GM12878 (cell line): Measurements from ENCODE around the gene ZDHHC21. TPM values are rescaled to one million over a fixed set of nuclear protein-coding genes. Genes with fewer than 3 reads are reported as not detected.

Source experiments
- ATAC-seq: fragments of 200-7000 bp; cut with Tn5 transposase; 3 replicates; pipeline ENCODE4 v1.9.1; 2020; ENCODE audit warnings: mild to moderate bottlenecking, moderate library complexity
- BruUV-seq: library from RNA; stranded (reverse); fragments of 400-500 nt; replicated peaks from 2 replicates; lab custom pipeline; 2021; lab: Mats Ljungman, UMichigan
- CTCF ChIA-PET: fragments of 300-600 bp; sonication (Branson Sonifier 250); formaldehyde crosslinking; extraction: SDS; loops from one replicate; lab custom pipeline; 2021; ENCODE audit warnings: inconsistent platforms; lab: Yijun Ruan, JAX
- POLR2A ChIA-PET: fragments of 350-600 bp; formaldehyde crosslinking; extraction: SDS; loops from one replicate; lab custom pipeline; 2021; ENCODE audit warnings: inconsistent platforms; lab: Charles Lee
- RAD21 ChIA-PET: fragments of 300-600 bp; sonication (Branson Sonifier 250); formaldehyde crosslinking; loops from one replicate; lab custom pipeline; 2023; ENCODE audit warnings: antibody characterized with exemption; ENCODE audit not compliant: unreplicated experiment; lab: Charles Lee
- SMC1A ChIA-PET: fragments of 300-600 bp; sonication (Branson Sonifier 250); formaldehyde crosslinking; loops from one replicate; lab custom pipeline; 2023; ENCODE audit not compliant: unreplicated experiment, uncharacterized antibody; lab: Charles Lee
- DNase-seq: peaks from one replicate; pipeline ENCODE4 v3.0.0-alpha.2; 2011; ENCODE audit warnings: low read depth, low spot score
- FAIRE-seq: peaks from 3 replicates; lab custom pipeline; 2011; peaks lifted over from hg19 to GRCh38; lab: Jason Lieb, UNC
- H2AFZ ChIP-seq: 2 replicates; pipeline ENCODE4 v1.6.0; 2011; ENCODE audit warnings: low read depth, low read length, control low read depth; ENCODE audit not compliant: control insufficient read depth
- H3K27ac ChIP-seq: 2 replicates; pipeline ENCODE4 v1.5.1; 2011; ENCODE audit warnings: control low read depth; ENCODE audit not compliant: control insufficient read depth, insufficient read depth
- H3K27me3 ChIP-seq, 2 experiments: replicated peaks in 1 of 2; 2 replicates each; pipeline versions ENCODE4 v1.6.0 to v1.6.1; 2011; ENCODE audit warnings: low read length in 1 of 2; ENCODE audit not compliant: control insufficient read depth in 2 of 2, insufficient read depth in 2 of 2
- H3K36me3 ChIP-seq, 2 experiments: 2 replicates each; pipeline ENCODE4 v1.5.1; 2011; ENCODE audit warnings: low read length in 1 of 2; ENCODE audit not compliant: control insufficient read depth in 2 of 2, insufficient read depth in 2 of 2
- H3K4me1 ChIP-seq: 2 replicates; pipeline ENCODE4 v1.6.1; 2011; ENCODE audit warnings: mild to moderate bottlenecking, low read length, moderate library complexity, mixed read lengths; ENCODE audit not compliant: control insufficient read depth, insufficient read depth
- H3K4me2 ChIP-seq: 2 replicates; pipeline ENCODE4 v1.6.0; 2011; ENCODE audit warnings: control low read depth; ENCODE audit not compliant: control insufficient read depth, insufficient read depth
- H3K4me3 ChIP-seq: fragments of 200-600 bp; sonication (generic); 2 replicates; pipeline ENCODE4 v1.5.1; 2016
- H3K79me2 ChIP-seq: 2 replicates; pipeline ENCODE4 v1.6.0; 2011; ENCODE audit warnings: low read length; ENCODE audit not compliant: control insufficient read depth, insufficient read depth
- H3K9ac ChIP-seq: 2 replicates; pipeline ENCODE4 v1.8.0; 2011; ENCODE audit warnings: low read length, control low read depth, mixed read lengths; ENCODE audit not compliant: control insufficient read depth, insufficient read depth
- H3K9me3 ChIP-seq: replicated peaks from 3 replicates; pipeline ENCODE4 v1.5.1; 2011; ENCODE audit warnings: mild to moderate bottlenecking, low read length; ENCODE audit not compliant: control insufficient read depth, insufficient read depth
- H4K20me1 ChIP-seq: 2 replicates; pipeline ENCODE4 v1.6.0; 2011; ENCODE audit not compliant: control insufficient read depth, insufficient read depth
- CEBPB ChIP-seq, 2 experiments: fragments of 150-350 bp in 1 of 2; IDR thresholded peaks; 2 replicates each; pipeline ENCODE4 v1.6.1; 2012 to 2014; ENCODE audit warnings: low read depth in 2 of 2, low read length in 2 of 2, borderline replicate concordance in 1 of 2, inconsistent platforms in 1 of 2
- GATAD2B ChIP-seq: fragments of 450-650 bp; conservative IDR thresholded peaks from 2 replicates; pipeline ENCODE4 v1.6.1; 2017; ENCODE audit warnings: low read depth, mild to moderate bottlenecking, moderate library complexity
- WGBS: methylation state at CpG from one replicate; pipeline ENCODE4 v1.1.6; 2016; ENCODE audit warnings: low lambda C conversion rate; ENCODE audit not compliant: insufficient replicate concordance, insufficient coverage; ENCODE audit errors: missing lambda C conversion rate; 5-methylcytosine and 5-hydroxymethylcytosine counted together
- in situ Hi-C: fragments of 300-500 bp; cut with MboI; formaldehyde crosslinking; loops from 9 replicates; pipeline ENCODE4 v1.14.3; 2018; ENCODE audit warnings: mixed read lengths
- intact Hi-C: fragments of 100-400 bp; cut with micrococcal nuclease; formaldehyde crosslinking; loops from one replicate; pipeline ENCODE4 v1.14.2; 2022; ENCODE audit not compliant: unreplicated experiment
- polyA plus RNA-seq, 11 experiments: library from polyadenylated mRNA; depleted of rRNA in 4 of 11; unstranded in 6 of 11; stranded (reverse) in 5 of 11; fragments of >200 nt; fragmentation: Nextera tagmentation in 4 of 11; fragmentation: Illumina TruSeq in 1 of 11; extraction: Ambion mirVana in 4 of 11; extraction: Trizol in 1 of 11; gene quantifications; 1 replicate in 1 of 11; 2 replicates in 10 of 11; pipeline versions ENCODE4 v1.2.1 to v1.2.3, GENCODE V29; 2011 to 2016; ENCODE audit warnings: inconsistent platforms in 2 of 11, missing spikeins in 2 of 11, low read depth in 1 of 11
- total RNA-seq, 4 experiments: library from RNA; depleted of rRNA in 3 of 4; stranded (reverse); fragments of >200 nt in 3 of 4; fragmentation: Illumina TruSeq in 1 of 4; extraction: Trizol in 1 of 4; gene quantifications; 2 replicates each; pipeline versions ENCODE4 v1.2.1 to v1.2.3, GENCODE V29; 2013 to 2021

ZDHHC21 gene
- total and polyA plus RNA-seq, 10 of the 15 experiments (the other 5 are each of a cell fraction or from before 2014, with no cell fraction given), result 2.6 to 14.6 (median 9.1) TPM

- in situ Hi-C loops (no loop called here), intact Hi-C loops (loop anchor here (5.0 kb wide), 1 partner anchor 374 kb away; no protein-coding TSS in a partner anchor)
- no TSS peak for BruUV-seq
- Histone ChIP-seq H3K4me2 (peak overlapping the region; percentile 86), H3K36me3 (peaks cover 0 to 5% of the 10 kb centered on the region in 2 experiments; a peak in 2 of 4 replicates), H2AFZ (no peak overlapping the region), H3K9ac (peak overlapping the region; percentile 23; the same call in 1 of the 2 replicates), H3K27ac (peak overlapping the region; percentile 46), H3K9me3 (peaks cover 1% of the 10 kb centered on the region; the same call in 2 of the 3 replicates), H3K4me3 (peak overlapping the region; percentile 98), H3K27me3 (no peaks in the 10 kb centered on the region; a peak in 1 of 4 replicates), H4K20me1 (no peaks in the 10 kb centered on the region), H3K79me2 (peaks cover 34% of the 10 kb centered on the region), H3K4me1 (peaks cover 21% of the 10 kb centered on the region)
- RAD21 ChIA-PET, result interaction anchor here (2.7 kb wide), 1 partner anchor 38 kb away, joined by 7 read pairs; no protein-coding TSS in a partner anchor
- POLR2A ChIA-PET, result interaction anchor here (1.0 to 1.4 kb wide), 4 partner anchors 14 to 74 kb away, joined by 3 to 4 read pairs (median 3); no protein-coding TSS in a partner anchor
- CTCF ChIA-PET, result interaction anchor here (1.6 to 5.5 kb wide), 3 partner anchors 30 to 74 kb away, joined by 7 to 20 read pairs (median 7); no protein-coding TSS in a partner anchor
- DNase-seq (no peak), ATAC-seq (no peak), FAIRE-seq (no peak)
- WGBS, result 14% methylated on average over 7 of the region's 7 CpGs
- SMC1A ChIA-PET, result interaction anchor here (1.1 to 2.3 kb wide), 6 partner anchors 14 to 103 kb away, joined by 3 to 7 read pairs (median 4); no protein-coding TSS in a partner anchor
- TF ChIP-seq GATAD2B, result no peak
- TF ChIP-seq CEBPB (IDR thresholded peaks at IDR 0.05; ENCODE audit: borderline replicate concordance in 1 of 2, low read depth in 2 of 2, low read length in 2 of 2), result no peak
These were observed 2.1 kb downstream of the ZDHHC21 start for GRCh38 chr9:14690948-14691730.
